ENCODE data around the gene ADAMTSL1.

DNA sequence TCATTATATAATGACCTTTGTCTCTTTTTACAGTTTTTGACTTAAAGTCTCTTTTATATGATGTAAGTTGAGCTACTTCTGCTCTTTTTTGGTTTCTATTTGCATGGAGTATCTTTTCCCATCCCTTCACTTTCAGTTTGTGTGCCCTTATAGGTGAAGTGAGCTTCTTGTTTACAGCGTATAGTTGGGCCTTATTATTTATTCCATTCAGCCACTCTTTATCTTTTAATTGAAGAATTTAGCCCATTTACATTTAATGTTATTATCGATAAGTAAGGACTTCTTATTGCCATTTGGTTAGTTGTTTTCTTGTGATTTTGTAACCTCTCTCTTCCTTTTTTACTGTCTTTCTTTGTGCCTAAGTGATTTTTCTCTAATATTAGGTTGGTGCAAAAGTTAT lies 117.3 kb downstream of the ADAMTSL1 start:
- TF ChIP-seq, protein P1, sequence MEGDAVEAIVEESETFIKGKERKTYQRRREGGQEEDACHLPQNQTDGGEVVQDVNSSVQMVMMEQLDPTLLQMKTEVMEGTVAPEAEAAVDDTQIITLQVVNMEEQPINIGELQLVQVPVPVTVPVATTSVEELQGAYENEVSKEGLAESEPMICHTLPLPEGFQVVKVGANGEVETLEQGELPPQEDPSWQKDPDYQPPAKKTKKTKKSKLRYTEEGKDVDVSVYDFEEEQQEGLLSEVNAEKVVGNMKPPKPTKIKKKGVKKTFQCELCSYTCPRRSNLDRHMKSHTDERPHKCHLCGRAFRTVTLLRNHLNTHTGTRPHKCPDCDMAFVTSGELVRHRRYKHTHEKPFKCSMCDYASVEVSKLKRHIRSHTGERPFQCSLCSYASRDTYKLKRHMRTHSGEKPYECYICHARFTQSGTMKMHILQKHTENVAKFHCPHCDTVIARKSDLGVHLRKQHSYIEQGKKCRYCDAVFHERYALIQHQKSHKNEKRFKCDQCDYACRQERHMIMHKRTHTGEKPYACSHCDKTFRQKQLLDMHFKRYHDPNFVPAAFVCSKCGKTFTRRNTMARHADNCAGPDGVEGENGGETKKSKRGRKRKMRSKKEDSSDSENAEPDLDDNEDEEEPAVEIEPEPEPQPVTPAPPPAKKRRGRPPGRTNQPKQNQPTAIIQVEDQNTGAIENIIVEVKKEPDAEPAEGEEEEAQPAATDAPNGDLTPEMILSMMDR (conservative IDR thresholded peaks at IDR 0.05 in 1 of 2, IDR thresholded peaks at IDR 0.05 in 1 of 2; ENCODE audit: extremely low read depth in 1 of 2, insufficient read depth in 1 of 2, low read depth in 1 of 2, low read length in 2 of 2) = no peak
- TF ChIP-seq EZH2 (IDR thresholded peaks at IDR 0.05; ENCODE audit: borderline replicate concordance, low read length) = no peak

All from mammary epithelial cell (primary cell).